MCF 10A (cell line): ENCODE results near the gene SPTBN2. TPM values are rescaled to one million over a fixed set of nuclear protein-coding genes. Genes with fewer than 3 reads are reported as not detected.
A peak's percentile ranks its signal among the peaks of the same experiment; 100 is the strongest.

ENCODE experiments used
- BruUV-seq: library from RNA; stranded (reverse); fragments of 400-500 nt; replicated peaks from 2 replicates; lab custom pipeline; 2021; lab: Mats Ljungman, UMichigan
- CTCF ChIA-PET: fragments of 300-600 bp; sonication (Branson Sonifier 250); formaldehyde crosslinking; extraction: SDS; loops from one replicate; lab custom pipeline; 2021; ENCODE audit warnings: antibody characterized with exemption, inconsistent platforms; lab: Yijun Ruan, JAX
- POLR2A ChIA-PET: fragments of 300-600, 350-650 bp; sonication (Branson Sonifier 250); formaldehyde crosslinking; extraction: SDS; loops from one replicate; lab custom pipeline; 2020; ENCODE audit warnings: antibody characterized with exemption, inconsistent platforms; lab: Yijun Ruan, JAX
- DNase-seq: peaks from one replicate; pipeline ENCODE4 v3.0.0-alpha.2; 2018; ENCODE audit not compliant: unreplicated experiment
- H3K27ac Mint-ChIP-seq: one replicate; pipeline ENCODE4 v1.8.0; 2022; ENCODE audit warnings: mild to moderate bottlenecking, low read depth, mixed read lengths; ENCODE audit not compliant: unreplicated experiment
- H3K27me3 Mint-ChIP-seq: one replicate; pipeline ENCODE4 v1.8.0; 2022; ENCODE audit warnings: mixed read lengths; ENCODE audit not compliant: insufficient read depth, unreplicated experiment
- H3K36me3 Mint-ChIP-seq: one replicate; pipeline ENCODE4 v1.8.0; 2022; ENCODE audit warnings: mild to moderate bottlenecking, moderate library complexity, mixed read lengths; ENCODE audit not compliant: insufficient read depth, unreplicated experiment
- H3K4me1 Mint-ChIP-seq: one replicate; pipeline ENCODE4 v1.8.0; 2022; ENCODE audit warnings: mixed read lengths; ENCODE audit not compliant: insufficient read depth, unreplicated experiment
- H3K4me3 Mint-ChIP-seq: one replicate; pipeline ENCODE4 v1.8.0; 2022; ENCODE audit warnings: mild to moderate bottlenecking, moderate library complexity, mixed read lengths; ENCODE audit not compliant: unreplicated experiment
- H3K9me3 Mint-ChIP-seq: one replicate; pipeline ENCODE4 v1.8.0; 2022; ENCODE audit warnings: mixed read lengths; ENCODE audit not compliant: unreplicated experiment
- intact Hi-C: fragments of 100-400 bp; cut with micrococcal nuclease; formaldehyde crosslinking; loops from 2 replicates; pipeline ENCODE4 v1.14.1; 2022
- total RNA-seq: library from RNA; stranded (reverse); gene quantifications from 2 replicates; pipeline ENCODE4 v1.2.3, GENCODE V29; 2022
- TF ChIP-seq, protein P1 (sequence below): fragments of 200-600 bp; IDR thresholded peaks from one replicate; pipeline ENCODE4 v1.8.0; 2022; ENCODE audit warnings: antibody characterized with exemption, mild to moderate bottlenecking; ENCODE audit not compliant: unreplicated experiment

The SPTBN2 gene
- total RNA-seq, 1 experiment from 2014 or later = 47.2 TPM

DNA sequence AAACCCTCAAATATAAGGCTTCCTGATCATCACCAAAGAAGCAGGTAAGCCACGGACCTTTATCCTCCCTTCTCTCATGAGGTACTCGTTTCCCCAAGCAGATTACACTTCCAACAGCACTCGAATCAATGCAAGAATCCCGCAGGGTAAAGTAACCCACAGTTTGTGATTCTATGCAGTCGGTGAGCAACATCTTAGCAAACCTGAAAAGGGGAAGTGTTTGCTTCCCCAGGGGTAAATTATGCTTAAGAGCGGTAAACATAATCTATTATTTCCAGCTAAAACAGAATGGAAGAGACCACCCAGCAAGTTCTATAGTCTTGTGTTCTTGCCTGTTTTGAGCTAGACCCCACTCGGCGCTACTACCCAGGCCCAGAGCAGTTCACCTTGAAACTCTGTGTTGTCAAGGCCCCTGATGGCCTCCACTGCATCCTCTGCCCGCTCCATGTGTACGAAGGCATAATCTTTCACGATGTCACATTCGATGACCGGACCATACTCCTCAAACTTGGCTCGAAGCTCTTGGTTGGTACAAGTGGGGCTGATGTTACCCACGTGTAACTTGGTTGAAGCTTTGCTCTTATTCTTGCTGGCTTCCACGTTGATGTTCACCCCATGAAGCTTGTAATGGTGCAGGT is 52.6 kb downstream of the SPTBN2 start:
- Mint-ChIP-seq H3K27me3 (no peaks in the 10 kb centered on the region), H3K27ac (peak overlapping the region; percentile 98), H3K4me3 (peak overlapping the region; percentile 89), H3K9me3 (no peaks in the 10 kb centered on the region), H3K4me1 (peaks cover 18% of the 10 kb centered on the region), H3K36me3 (peaks cover 31% of the 10 kb centered on the region)
- intact Hi-C loops = loop anchor here (5.0 kb wide), 1 partner anchor 244 kb away; no protein-coding TSS in a partner anchor
- TSS peak; percentile 38 for BruUV-seq
- ChIA-PET CTCF (interaction anchor here (0.7 to 4.1 kb wide), 4 partner anchors 98 to 290 kb away, joined by 3 to 51 read pairs (median 13); no protein-coding TSS in a partner anchor), POLR2A (interaction anchor here (0.5 to 3.6 kb wide), 11 partner anchors 9 to 255 kb away, joined by 3 to 34 read pairs (median 5); partner anchors contain the start of genes CTSF, RBM14, RBM4 and ZDHHC24)
- TF ChIP-seq, protein P1, sequence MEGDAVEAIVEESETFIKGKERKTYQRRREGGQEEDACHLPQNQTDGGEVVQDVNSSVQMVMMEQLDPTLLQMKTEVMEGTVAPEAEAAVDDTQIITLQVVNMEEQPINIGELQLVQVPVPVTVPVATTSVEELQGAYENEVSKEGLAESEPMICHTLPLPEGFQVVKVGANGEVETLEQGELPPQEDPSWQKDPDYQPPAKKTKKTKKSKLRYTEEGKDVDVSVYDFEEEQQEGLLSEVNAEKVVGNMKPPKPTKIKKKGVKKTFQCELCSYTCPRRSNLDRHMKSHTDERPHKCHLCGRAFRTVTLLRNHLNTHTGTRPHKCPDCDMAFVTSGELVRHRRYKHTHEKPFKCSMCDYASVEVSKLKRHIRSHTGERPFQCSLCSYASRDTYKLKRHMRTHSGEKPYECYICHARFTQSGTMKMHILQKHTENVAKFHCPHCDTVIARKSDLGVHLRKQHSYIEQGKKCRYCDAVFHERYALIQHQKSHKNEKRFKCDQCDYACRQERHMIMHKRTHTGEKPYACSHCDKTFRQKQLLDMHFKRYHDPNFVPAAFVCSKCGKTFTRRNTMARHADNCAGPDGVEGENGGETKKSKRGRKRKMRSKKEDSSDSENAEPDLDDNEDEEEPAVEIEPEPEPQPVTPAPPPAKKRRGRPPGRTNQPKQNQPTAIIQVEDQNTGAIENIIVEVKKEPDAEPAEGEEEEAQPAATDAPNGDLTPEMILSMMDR = no peak
- no peak for DNase-seq

DNA sequence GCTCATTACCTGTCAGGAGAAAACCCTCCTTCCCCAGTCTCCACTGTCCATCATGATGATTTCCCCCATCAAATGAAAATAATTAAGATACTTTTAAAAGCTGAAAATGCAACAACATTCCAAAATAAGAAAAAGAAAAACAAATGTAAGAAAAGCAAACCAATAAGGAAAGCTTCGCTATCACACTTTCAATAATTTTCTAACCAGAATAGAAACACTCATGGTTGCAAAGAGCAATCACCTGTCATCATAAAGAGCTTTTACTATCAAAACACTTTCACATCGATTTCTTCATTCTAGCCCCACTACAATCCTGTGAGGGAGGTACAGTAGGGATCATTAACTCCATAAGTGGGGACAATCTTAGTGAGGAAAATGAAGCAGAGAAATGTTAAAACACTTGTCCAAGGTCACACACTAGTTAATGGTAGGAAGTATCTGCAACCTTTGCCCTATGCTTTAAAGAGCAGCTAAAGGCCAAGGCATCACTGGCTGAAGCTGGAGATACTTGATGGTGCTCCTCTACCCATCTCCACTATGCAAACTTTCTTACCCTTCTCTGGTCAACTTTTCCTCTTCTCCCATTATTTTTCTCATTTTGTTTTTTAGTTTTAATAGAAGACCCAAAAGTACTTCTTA is 53.9 kb downstream of the SPTBN2 start:
- H3K4me1 Mint-ChIP-seq = peaks cover 18% of the 10 kb centered on the region
- TF ChIP-seq, protein P1 = no peak
- H3K27me3 Mint-ChIP-seq = no peaks in the 10 kb centered on the region
- CTCF ChIA-PET = interaction anchor here (0.6 to 1.0 kb wide), 2 partner anchors 21 to 267 kb away, joined by 3 read pairs; no protein-coding TSS in a partner anchor
- H3K27ac Mint-ChIP-seq = no peak overlapping the region
- no peak for DNase-seq
- no peaks in the 10 kb centered on the region for H3K9me3 Mint-ChIP-seq
- intact Hi-C loops = loop anchor here (5.0 kb wide), 1 partner anchor 243 kb away; no protein-coding TSS in a partner anchor
- no peak overlapping the region for H3K4me3 Mint-ChIP-seq
- H3K36me3 Mint-ChIP-seq = peaks cover 38% of the 10 kb centered on the region
- BruUV-seq = no TSS peak
- POLR2A ChIA-PET = interaction anchor here (0.6 to 1.1 kb wide), 5 partner anchors 36 to 351 kb away, joined by 3 to 5 read pairs (median 3); partner anchors contain the start of genes CTSF, RBM14 and RBM4

DNA sequence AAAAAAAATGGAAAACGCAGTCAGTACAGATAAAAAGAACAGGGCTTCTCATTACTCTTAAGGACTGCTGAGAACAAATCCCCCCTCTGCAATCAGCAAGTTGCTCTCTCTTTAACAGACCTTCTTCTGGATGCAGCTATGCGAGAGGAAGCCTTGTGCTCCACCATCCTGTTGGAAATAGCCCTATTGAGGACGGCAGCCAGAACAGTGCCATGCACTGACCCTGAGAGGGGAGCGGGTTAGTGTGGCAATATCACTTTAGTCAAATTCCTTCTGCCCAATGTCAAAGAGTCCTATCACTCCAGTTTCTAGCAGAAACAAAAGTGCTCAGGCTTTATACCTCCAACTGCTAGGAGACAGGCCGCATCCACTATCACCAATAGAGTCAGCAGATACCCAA is 58.2 kb downstream of the SPTBN2 start:
- H3K36me3 Mint-ChIP-seq = peaks cover 72% of the 10 kb centered on the region
- intact Hi-C loops = no loop called here
- H3K4me3 Mint-ChIP-seq = no peak overlapping the region
- no peak for DNase-seq
- CTCF ChIA-PET = interaction anchor here (0.7 to 1.0 kb wide), 2 partner anchors 11 to 282 kb away, joined by 3 to 5 read pairs; no protein-coding TSS in a partner anchor
- TF ChIP-seq, protein P1 = no peak
- H3K27ac Mint-ChIP-seq = no peak overlapping the region
- H3K27me3 Mint-ChIP-seq = no peaks in the 10 kb centered on the region
- no peaks in the 10 kb centered on the region for H3K9me3 Mint-ChIP-seq
- peaks cover 7% of the 10 kb centered on the region for H3K4me1 Mint-ChIP-seq
- POLR2A ChIA-PET = no interaction called here
- no TSS peak for BruUV-seq

DNA sequence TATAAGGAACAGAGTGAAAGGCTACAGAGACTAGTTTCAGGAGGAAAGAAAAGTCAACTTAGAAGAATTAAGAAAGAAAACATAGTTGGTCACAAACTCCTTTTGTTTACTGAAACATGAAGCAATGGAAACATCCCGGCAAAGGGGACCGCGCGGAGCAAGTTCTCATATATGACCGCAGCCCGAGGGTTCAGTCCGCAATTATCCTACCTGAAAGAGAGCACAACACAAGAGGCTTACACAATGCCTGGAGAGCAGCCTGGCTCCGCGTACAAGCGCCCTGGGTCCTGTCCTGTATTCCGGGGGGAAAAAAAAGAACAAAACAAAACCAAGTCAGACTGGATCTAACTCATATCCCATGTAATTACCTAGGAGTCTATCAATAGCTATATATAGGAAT is 63.6 kb downstream of the SPTBN2 start:
- H3K4me3 Mint-ChIP-seq = no peak overlapping the region
- H3K9me3 Mint-ChIP-seq = no peaks in the 10 kb centered on the region
- CTCF ChIA-PET = interaction anchor here (0.6 to 0.8 kb wide), 2 partner anchors 29 to 51 kb away, joined by 3 read pairs; no protein-coding TSS in a partner anchor
- no TSS peak for BruUV-seq
- DNase-seq = no peak
- H3K36me3 Mint-ChIP-seq = peaks cover 77% of the 10 kb centered on the region
- TF ChIP-seq, protein P1 = no peak
- intact Hi-C loops = no loop called here
- H3K27me3 Mint-ChIP-seq = no peaks in the 10 kb centered on the region
- H3K4me1 Mint-ChIP-seq = no peaks in the 10 kb centered on the region
- POLR2A ChIA-PET = interaction anchor here (0.5 to 1.5 kb wide), 3 partner anchors 9 to 18 kb away, joined by 3 read pairs; partner anchors contain the start of gene RBM4B
- no peak overlapping the region for H3K27ac Mint-ChIP-seq
